Measurements from ENCODE around the gene TRPC4AP.

TRPC4AP gene

DNA sequence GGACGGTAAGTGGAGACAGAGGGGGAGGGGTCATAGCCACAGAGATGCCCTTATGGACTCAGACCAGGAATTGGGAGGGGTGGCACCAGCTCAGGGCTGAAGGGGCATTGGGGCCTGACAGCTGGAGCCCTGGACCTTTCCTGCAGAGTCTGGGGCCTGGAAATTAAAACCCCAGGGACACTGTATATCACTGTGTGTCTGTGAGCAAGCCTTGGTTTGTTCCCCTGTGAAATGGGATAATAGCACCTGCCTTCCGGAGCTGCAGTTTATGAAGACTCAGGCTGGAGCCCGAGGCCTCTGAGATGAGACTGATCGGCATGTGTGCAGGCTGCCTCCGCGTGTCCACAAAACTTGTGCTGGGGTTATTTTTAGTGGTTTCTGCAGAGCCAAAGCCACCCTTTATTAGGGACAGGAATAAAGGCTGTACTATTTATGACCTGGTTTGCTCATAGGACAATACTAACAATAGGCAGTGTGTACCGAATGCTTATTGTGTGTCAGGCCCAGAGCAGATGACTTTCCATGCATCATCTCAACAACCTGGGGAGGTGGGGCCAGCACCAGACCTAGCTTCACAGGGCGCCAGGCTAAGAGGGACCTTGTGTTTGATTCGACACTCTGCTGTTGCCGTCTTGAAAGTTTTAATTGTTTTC is 114.4 kb downstream of the TRPC4AP start:
- no peak overlapping the region for H3K9ac ChIP-seq (ENCODE audit: low read length)
- no peaks in the 10 kb centered on the region for H3K9me3 ChIP-seq (ENCODE audit: insufficient read depth, low read length)
- no peaks in the 10 kb centered on the region for H3F3A ChIP-seq (ENCODE audit: insufficient read depth)
- H3K9me2 ChIP-seq (replicated peaks; ENCODE audit: insufficient read depth, low read length) = no peaks in the 10 kb centered on the region
- no peaks in the 10 kb centered on the region for H3K79me2 ChIP-seq (ENCODE audit: insufficient read depth, low read length)
- H3K27me3 ChIP-seq (ENCODE audit: low read length) = no peaks in the 10 kb centered on the region
- no peak overlapping the region for H2AFZ ChIP-seq (ENCODE audit: low read depth, low read length, severe bottlenecking)
- H3K4me2 ChIP-seq (ENCODE audit: low read depth, low read length, poor library complexity, severe bottlenecking) = no peak overlapping the region
- H3K27ac ChIP-seq (ENCODE audit: low read depth, low read length) = no peak overlapping the region
- TF ChIP-seq, protein P1, sequence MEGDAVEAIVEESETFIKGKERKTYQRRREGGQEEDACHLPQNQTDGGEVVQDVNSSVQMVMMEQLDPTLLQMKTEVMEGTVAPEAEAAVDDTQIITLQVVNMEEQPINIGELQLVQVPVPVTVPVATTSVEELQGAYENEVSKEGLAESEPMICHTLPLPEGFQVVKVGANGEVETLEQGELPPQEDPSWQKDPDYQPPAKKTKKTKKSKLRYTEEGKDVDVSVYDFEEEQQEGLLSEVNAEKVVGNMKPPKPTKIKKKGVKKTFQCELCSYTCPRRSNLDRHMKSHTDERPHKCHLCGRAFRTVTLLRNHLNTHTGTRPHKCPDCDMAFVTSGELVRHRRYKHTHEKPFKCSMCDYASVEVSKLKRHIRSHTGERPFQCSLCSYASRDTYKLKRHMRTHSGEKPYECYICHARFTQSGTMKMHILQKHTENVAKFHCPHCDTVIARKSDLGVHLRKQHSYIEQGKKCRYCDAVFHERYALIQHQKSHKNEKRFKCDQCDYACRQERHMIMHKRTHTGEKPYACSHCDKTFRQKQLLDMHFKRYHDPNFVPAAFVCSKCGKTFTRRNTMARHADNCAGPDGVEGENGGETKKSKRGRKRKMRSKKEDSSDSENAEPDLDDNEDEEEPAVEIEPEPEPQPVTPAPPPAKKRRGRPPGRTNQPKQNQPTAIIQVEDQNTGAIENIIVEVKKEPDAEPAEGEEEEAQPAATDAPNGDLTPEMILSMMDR (IDR thresholded peaks at IDR 0.05; ENCODE audit: insufficient read depth, low read length, poor library complexity, severe bottlenecking) = no peak
- TF ChIP-seq EZH2phosphoT487 (conservative IDR thresholded peaks at IDR 0.05; ENCODE audit: low read length) = no peak
- no peaks in the 10 kb centered on the region for H4K20me1 ChIP-seq (ENCODE audit: low read depth, low read length)
- H3K36me3 ChIP-seq (ENCODE audit: low read length) = no peaks in the 10 kb centered on the region
- H3K4me3 ChIP-seq (ENCODE audit: insufficient read depth, low read length, poor library complexity, severe bottlenecking) = no peak overlapping the region

- TF ChIP-seq EZH2phosphoT487 (conservative IDR thresholded peaks at IDR 0.05; ENCODE audit: low read length) = no peak
- TF ChIP-seq, protein P1 (IDR thresholded peaks at IDR 0.05; ENCODE audit: insufficient read depth, low read length, poor library complexity, severe bottlenecking) = no peak
- Histone ChIP-seq H3K9me3 (ENCODE audit: insufficient read depth, low read length) (no peaks in the 10 kb centered on the region), H3F3A (ENCODE audit: insufficient read depth) (no peaks in the 10 kb centered on the region), H3K9ac (ENCODE audit: low read length) (no peak overlapping the region), H3K4me3 (ENCODE audit: insufficient read depth, low read length, poor library complexity, severe bottlenecking) (no peak overlapping the region), H3K9me2 (replicated peaks; ENCODE audit: insufficient read depth, low read length) (no peaks in the 10 kb centered on the region), H4K20me1 (ENCODE audit: low read depth, low read length) (no peaks in the 10 kb centered on the region), H3K27ac (ENCODE audit: low read depth, low read length) (no peak overlapping the region), H3K4me2 (ENCODE audit: low read depth, low read length, poor library complexity, severe bottlenecking) (no peak overlapping the region), H3K36me3 (ENCODE audit: low read length) (no peaks in the 10 kb centered on the region), H3K79me2 (ENCODE audit: insufficient read depth, low read length) (no peaks in the 10 kb centered on the region), H3K27me3 (ENCODE audit: low read length) (no peaks in the 10 kb centered on the region), H2AFZ (ENCODE audit: low read depth, low read length, severe bottlenecking) (no peak overlapping the region)
Measured at GRCh38 chr20:34977365-34978091, 115.1 kb downstream of the TRPC4AP start.

GRCh38 chr20:34976286-34976685 is 116.3 kb downstream of the TRPC4AP start:
- Histone ChIP-seq H3K9ac (ENCODE audit: low read length) (no peak overlapping the region), H3K27ac (ENCODE audit: low read depth, low read length) (no peak overlapping the region), H3K79me2 (ENCODE audit: insufficient read depth, low read length) (no peaks in the 10 kb centered on the region), H3K9me3 (ENCODE audit: insufficient read depth, low read length) (no peaks in the 10 kb centered on the region), H3K4me3 (ENCODE audit: insufficient read depth, low read length, poor library complexity, severe bottlenecking) (no peak overlapping the region), H3K4me2 (ENCODE audit: low read depth, low read length, poor library complexity, severe bottlenecking) (no peak overlapping the region), H3K9me2 (replicated peaks; ENCODE audit: insufficient read depth, low read length) (no peaks in the 10 kb centered on the region), H3K27me3 (ENCODE audit: low read length) (no peaks in the 10 kb centered on the region), H3F3A (ENCODE audit: insufficient read depth) (no peaks in the 10 kb centered on the region), H2AFZ (ENCODE audit: low read depth, low read length, severe bottlenecking) (no peak overlapping the region), H4K20me1 (ENCODE audit: low read depth, low read length) (no peaks in the 10 kb centered on the region), H3K36me3 (ENCODE audit: low read length) (no peaks in the 10 kb centered on the region)
- no peak for TF ChIP-seq EZH2phosphoT487 (conservative IDR thresholded peaks at IDR 0.05; ENCODE audit: low read length)
- TF ChIP-seq, protein P1 (IDR thresholded peaks at IDR 0.05; ENCODE audit: insufficient read depth, low read length, poor library complexity, severe bottlenecking) = no peak

All from SU-DHL-6 (cell line).